Measurements from ENCODE around the gene TRHDE.

DNA sequence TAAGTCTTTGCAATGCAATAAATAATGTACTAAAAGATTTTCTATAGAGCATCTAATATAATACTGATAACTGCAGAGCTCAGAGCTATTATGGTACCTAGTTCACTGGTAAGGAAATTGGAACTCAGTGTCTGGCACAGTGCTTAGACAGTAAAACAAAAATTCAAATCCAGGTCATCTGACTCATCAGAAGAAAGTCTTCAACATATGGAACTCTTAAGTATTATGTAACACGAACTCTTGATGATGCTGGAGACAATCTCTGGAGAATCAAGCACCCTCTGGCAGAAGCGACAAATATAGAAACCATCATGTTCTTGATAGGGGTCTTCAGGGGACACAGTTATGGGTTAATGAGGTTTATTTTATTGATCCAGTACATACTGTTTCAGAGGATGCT, 37.3 kb upstream of the TRHDE start:
- TF ChIP-seq TAF1 (IDR thresholded peaks at IDR 0.05; ENCODE audit: low read depth) (no peak), MXI1 (conservative IDR thresholded peaks at IDR 0.05; ENCODE audit: poor library complexity, severe bottlenecking) (no peak), EP300 (conservative IDR thresholded peaks at IDR 0.05; ENCODE audit: poor library complexity, severe bottlenecking) (no peak), POLR2AphosphoS5 (IDR thresholded peaks at IDR 0.05) (no peak), EZH2 (IDR thresholded peaks at IDR 0.05; ENCODE audit: borderline replicate concordance, insufficient read depth, low read length, poor library complexity, severe bottlenecking) (no peak), RAD21 (conservative IDR thresholded peaks at IDR 0.05) (no peak), SMC3 (conservative IDR thresholded peaks at IDR 0.05; ENCODE audit: poor library complexity) (no peak)
- TF ChIP-seq, protein P1, sequence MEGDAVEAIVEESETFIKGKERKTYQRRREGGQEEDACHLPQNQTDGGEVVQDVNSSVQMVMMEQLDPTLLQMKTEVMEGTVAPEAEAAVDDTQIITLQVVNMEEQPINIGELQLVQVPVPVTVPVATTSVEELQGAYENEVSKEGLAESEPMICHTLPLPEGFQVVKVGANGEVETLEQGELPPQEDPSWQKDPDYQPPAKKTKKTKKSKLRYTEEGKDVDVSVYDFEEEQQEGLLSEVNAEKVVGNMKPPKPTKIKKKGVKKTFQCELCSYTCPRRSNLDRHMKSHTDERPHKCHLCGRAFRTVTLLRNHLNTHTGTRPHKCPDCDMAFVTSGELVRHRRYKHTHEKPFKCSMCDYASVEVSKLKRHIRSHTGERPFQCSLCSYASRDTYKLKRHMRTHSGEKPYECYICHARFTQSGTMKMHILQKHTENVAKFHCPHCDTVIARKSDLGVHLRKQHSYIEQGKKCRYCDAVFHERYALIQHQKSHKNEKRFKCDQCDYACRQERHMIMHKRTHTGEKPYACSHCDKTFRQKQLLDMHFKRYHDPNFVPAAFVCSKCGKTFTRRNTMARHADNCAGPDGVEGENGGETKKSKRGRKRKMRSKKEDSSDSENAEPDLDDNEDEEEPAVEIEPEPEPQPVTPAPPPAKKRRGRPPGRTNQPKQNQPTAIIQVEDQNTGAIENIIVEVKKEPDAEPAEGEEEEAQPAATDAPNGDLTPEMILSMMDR (IDR thresholded peaks at IDR 0.05; ENCODE audit: poor library complexity, severe bottlenecking), result no peak
